ENCODE data around the gene KLC3.

DNA sequence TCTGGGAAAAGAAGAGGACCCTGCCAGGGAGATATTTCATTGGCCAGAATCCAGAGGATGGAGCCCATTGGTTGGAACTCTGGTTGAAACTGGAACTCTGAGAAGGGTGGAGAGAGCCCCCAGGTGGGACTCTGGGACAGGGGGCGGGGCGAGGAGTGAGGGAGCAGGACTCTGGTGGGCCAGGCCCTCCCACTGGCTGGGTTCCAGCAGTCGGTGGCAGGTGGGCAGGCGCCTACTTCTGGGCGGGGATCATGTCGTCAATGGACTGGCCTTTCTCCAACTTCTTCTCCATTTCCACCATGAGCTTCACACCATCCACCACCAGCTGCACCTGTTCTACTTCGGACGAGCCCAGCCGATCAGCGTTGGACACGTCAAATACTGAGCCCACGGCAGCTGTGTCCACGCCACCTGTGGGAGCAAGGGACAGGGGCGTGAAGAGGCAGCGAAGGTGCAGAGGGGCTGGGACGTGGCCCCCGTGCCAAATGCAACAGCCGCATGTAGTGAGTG lies 34.0 kb upstream of the KLC3 start:
- TF ChIP-seq, protein P1, sequence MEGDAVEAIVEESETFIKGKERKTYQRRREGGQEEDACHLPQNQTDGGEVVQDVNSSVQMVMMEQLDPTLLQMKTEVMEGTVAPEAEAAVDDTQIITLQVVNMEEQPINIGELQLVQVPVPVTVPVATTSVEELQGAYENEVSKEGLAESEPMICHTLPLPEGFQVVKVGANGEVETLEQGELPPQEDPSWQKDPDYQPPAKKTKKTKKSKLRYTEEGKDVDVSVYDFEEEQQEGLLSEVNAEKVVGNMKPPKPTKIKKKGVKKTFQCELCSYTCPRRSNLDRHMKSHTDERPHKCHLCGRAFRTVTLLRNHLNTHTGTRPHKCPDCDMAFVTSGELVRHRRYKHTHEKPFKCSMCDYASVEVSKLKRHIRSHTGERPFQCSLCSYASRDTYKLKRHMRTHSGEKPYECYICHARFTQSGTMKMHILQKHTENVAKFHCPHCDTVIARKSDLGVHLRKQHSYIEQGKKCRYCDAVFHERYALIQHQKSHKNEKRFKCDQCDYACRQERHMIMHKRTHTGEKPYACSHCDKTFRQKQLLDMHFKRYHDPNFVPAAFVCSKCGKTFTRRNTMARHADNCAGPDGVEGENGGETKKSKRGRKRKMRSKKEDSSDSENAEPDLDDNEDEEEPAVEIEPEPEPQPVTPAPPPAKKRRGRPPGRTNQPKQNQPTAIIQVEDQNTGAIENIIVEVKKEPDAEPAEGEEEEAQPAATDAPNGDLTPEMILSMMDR (IDR thresholded peaks at IDR 0.05) = no peak
- no peak for TF ChIP-seq POLR2A (IDR thresholded peaks at IDR 0.05)
- TF ChIP-seq POLR2AphosphoS5 (IDR thresholded peaks at IDR 0.05) = no peak
